HCT116 (cell line): Measurements from ENCODE around the gene CEND1. TPM values are rescaled to one million over a fixed set of nuclear protein-coding genes. Genes with fewer than 3 reads are reported as not detected.

ENCODE experiments used
- ATAC-seq: fragments of 200-7000 bp; cut with Tn5 transposase; 2 replicates; pipeline ENCODE4 v1.9.1; 2020; ENCODE audit warnings: mild to moderate bottlenecking, moderate library complexity
- BruUV-seq: library from RNA; stranded (reverse); fragments of 400-500 nt; replicated peaks from 2 replicates; lab custom pipeline; 2021; lab: Mats Ljungman, UMichigan
- CTCF ChIA-PET: fragments of 300-600 bp; sonication (Branson Sonifier 250); formaldehyde crosslinking; loops from one replicate; lab custom pipeline; 2021; ENCODE audit warnings: antibody characterized with exemption; lab: Charles Lee
- POLR2A ChIA-PET: fragments of 300-600, 350-600 bp; sonication (Branson Sonifier 250); formaldehyde crosslinking; loops from one replicate; lab custom pipeline; 2021; ENCODE audit warnings: antibody characterized with exemption; lab: Charles Lee
- RAD21 ChIA-PET, 2 experiments: fragments of 300-600 bp; sonication (Branson Sonifier 250); formaldehyde crosslinking; loops; one replicate each; lab custom pipeline; 2023; ENCODE audit warnings: low total read pairs in 2 of 2; ENCODE audit not compliant: uncharacterized antibody in 2 of 2, unreplicated experiment in 2 of 2, low non-redundant PET in 1 of 2; lab: Charles Lee
- DNase-seq: peaks from one replicate; pipeline ENCODE4 v3.0.0-alpha.2; 2010; ENCODE audit warnings: low read depth, low spot score
- H2AFZ ChIP-seq: fragments of 200-600 bp; shearing (Covaris generic), sonication (generic); 2 replicates; pipeline ENCODE4 v1.6.1; 2017; ENCODE audit warnings: low read depth, mixed run types, mixed read lengths, antibody characterized with exemption, low read length; ENCODE audit not compliant: poor library complexity, severe bottlenecking
- H3K27ac ChIP-seq: 2 replicates; pipeline ENCODE4 v1.5.1; 2012; ENCODE audit warnings: low read depth, low read length
- H3K27me3 ChIP-seq: fragments of 200-600 bp; sonication (generic); 2 replicates; pipeline ENCODE4 v1.6.1; 2016; ENCODE audit warnings: mixed run types, low read length, mixed read lengths; ENCODE audit not compliant: insufficient read depth
- H3K36me3 ChIP-seq, 2 experiments: fragments of 200-500 bp in 1 of 2; fragments of 200-600 bp in 1 of 2; sonication (Bioruptor generic) in 1 of 2; sonication (generic) in 1 of 2; 2 replicates each; pipeline versions ENCODE4 v1.5.1 to v1.6.1; 2014 to 2016; ENCODE audit warnings: low read length in 2 of 2, inconsistent platforms in 1 of 2, mixed read lengths in 1 of 2, mixed run types in 1 of 2; ENCODE audit not compliant: insufficient read depth in 2 of 2, control insufficient read depth in 1 of 2
- H3K4me1 ChIP-seq, 2 experiments: fragments of 200-600 bp in 1 of 2; sonication (generic) in 1 of 2; 2 replicates each; pipeline versions ENCODE4 v1.5.1 to v1.6.1; 2012 to 2017; ENCODE audit warnings: low read length in 2 of 2, inconsistent platforms in 1 of 2, mild to moderate bottlenecking in 1 of 2, mixed read lengths in 1 of 2, mixed run types in 1 of 2, moderate library complexity in 1 of 2; ENCODE audit not compliant: insufficient read depth in 2 of 2, control insufficient read depth in 1 of 2
- H3K4me2 ChIP-seq: fragments of 200-600 bp; sonication (generic); 2 replicates; pipeline ENCODE4 v1.6.1; 2017; ENCODE audit warnings: mixed run types, low read length, mixed read lengths
- H3K4me3 ChIP-seq, 2 experiments: fragments of 200-600 bp in 1 of 2; sonication (generic) in 1 of 2; replicated peaks in 1 of 2; 2 replicates each; pipeline ENCODE4 v1.5.1; 2011 to 2016; ENCODE audit warnings: low read length in 2 of 2, control low read depth in 1 of 2, low read depth in 1 of 2, mild to moderate bottlenecking in 1 of 2, mixed read lengths in 1 of 2, mixed run types in 1 of 2
- H3K79me2 ChIP-seq: fragments of 200-600 bp; sonication (generic); 2 replicates; pipeline ENCODE4 v1.6.1; 2017; ENCODE audit warnings: mild to moderate bottlenecking, mixed run types, low read length, moderate library complexity, mixed read lengths; ENCODE audit not compliant: insufficient read depth
- H3K9ac ChIP-seq: fragments of 200-600 bp; sonication (generic); 2 replicates; pipeline ENCODE4 v1.6.1; 2016; ENCODE audit warnings: low read length, mixed read lengths
- H3K9me2 ChIP-seq: fragments of 200-600 bp; sonication (generic), shearing (Covaris generic); 2 replicates; pipeline ENCODE4 v1.6.1; 2017; ENCODE audit warnings: mixed run types, mild to moderate bottlenecking, moderate library complexity; ENCODE audit not compliant: insufficient read depth
- H3K9me3 ChIP-seq, 2 experiments: fragments of 200-500 bp in 1 of 2; fragments of 200-600 bp in 1 of 2; sonication (Bioruptor generic) in 1 of 2; sonication (generic) in 1 of 2; 2 replicates each; pipeline ENCODE4 v1.6.1; 2014 to 2017; ENCODE audit warnings: low read length in 2 of 2, mixed read lengths in 2 of 2, inconsistent platforms in 1 of 2, low read depth in 1 of 2, mild to moderate bottlenecking in 1 of 2, mixed run types in 1 of 2, moderate library complexity in 1 of 2; ENCODE audit not compliant: control insufficient read depth in 1 of 2, insufficient read depth in 1 of 2
- H4K20me1 ChIP-seq: fragments of 200-600 bp; sonication (generic), shearing (Covaris generic); 2 replicates; pipeline ENCODE4 v1.6.1; 2017; ENCODE audit warnings: mixed run types, mild to moderate bottlenecking, moderate library complexity; ENCODE audit not compliant: insufficient read depth
- CBX3 ChIP-seq: IDR thresholded peaks from 2 replicates; pipeline ENCODE4 v1.6.1; 2012; ENCODE audit warnings: low read depth
- CEBPB ChIP-seq: IDR thresholded peaks from 2 replicates; pipeline ENCODE4 v1.6.1; 2012; ENCODE audit warnings: low read depth
- CTCF ChIP-seq, 3 experiments: fragments of 200-600 bp in 1 of 3; sonication (generic) in 1 of 3; IDR thresholded peaks in 2 of 3; conservative IDR thresholded peaks in 1 of 3; 2 replicates each; pipeline ENCODE4 v1.5.1; 2012 to 2017; ENCODE audit warnings: low read depth in 2 of 3, low read length in 2 of 3, antibody characterized with exemption in 1 of 3, borderline replicate concordance in 1 of 3, control low read depth in 1 of 3, mild to moderate bottlenecking in 1 of 3, mixed read lengths in 1 of 3, mixed run types in 1 of 3, moderate library complexity in 1 of 3; ENCODE audit not compliant: insufficient read depth in 1 of 3
- ELF1 ChIP-seq: IDR thresholded peaks from 2 replicates; pipeline ENCODE4 v1.6.1; 2012; ENCODE audit warnings: low read depth, borderline replicate concordance
- EZH2 ChIP-seq: fragments of 200-600 bp; sonication (generic); IDR thresholded peaks from 2 replicates; pipeline ENCODE4 v1.6.1; 2017; ENCODE audit warnings: antibody characterized with exemption, mixed run types
- FOSL1 ChIP-seq: IDR thresholded peaks from 2 replicates; pipeline ENCODE4 v1.6.1; 2012; ENCODE audit warnings: low read depth
- JUND ChIP-seq: IDR thresholded peaks from 2 replicates; pipeline ENCODE4 v1.6.1; 2012
- MAX ChIP-seq: IDR thresholded peaks from 2 replicates; pipeline ENCODE4 v1.6.1; 2012
- POLR2AphosphoS5 ChIP-seq: IDR thresholded peaks from 2 replicates; pipeline ENCODE4 v1.6.1; 2011; ENCODE audit warnings: mild to moderate bottlenecking, low read depth, low read length, moderate library complexity
- REST ChIP-seq: IDR thresholded peaks from 2 replicates; pipeline ENCODE4 v1.6.1; 2012; ENCODE audit warnings: low read depth
- SIN3A ChIP-seq: IDR thresholded peaks from 2 replicates; pipeline ENCODE4 v1.6.1; 2012; ENCODE audit warnings: low read depth
- SP1 ChIP-seq: IDR thresholded peaks from 2 replicates; pipeline ENCODE4 v1.6.1; 2012; ENCODE audit warnings: low read depth
- ZBTB33 ChIP-seq: IDR thresholded peaks from 2 replicates; pipeline ENCODE4 v1.6.1; 2011; ENCODE audit warnings: mild to moderate bottlenecking, low read length, moderate library complexity; ENCODE audit not compliant: insufficient replicate concordance; ENCODE audit errors: extremely low read depth
- ZFX ChIP-seq: fragments of 450-650 bp; IDR thresholded peaks from 2 replicates; pipeline ENCODE4 v1.6.1; 2017
- intact Hi-C: fragments of 100-400 bp; cut with micrococcal nuclease; formaldehyde crosslinking; loops from 2 replicates; pipeline ENCODE4 v1.10.0; 2022
- total RNA-seq: library from RNA; stranded (reverse); gene quantifications from one replicate; pipeline ENCODE4 v1.2.1, GENCODE V29; 2021; ENCODE audit not compliant: unreplicated experiment

Gene CEND1
- total RNA-seq, 1 experiment from 2014 or later, result 0.27 TPM

- no TSS peak for BruUV-seq
- no peak for ATAC-seq
These were observed 47.2 kb downstream of the CEND1 start for GRCh38 chr11:742571-743201.

More at GRCh38 chr11:742571-743201, 47.2 kb downstream of the CEND1 start:
- Histone ChIP-seq H2AFZ (no peak overlapping the region), H4K20me1 (no peaks in the 10 kb centered on the region), H3K9me3 (no peaks in the 10 kb centered on the region), H3K9me2 (no peaks in the 10 kb centered on the region), H3K4me1 (peaks cover 17 to 46% of the 10 kb centered on the region in 2 experiments), H3K79me2 (peaks cover 4% of the 10 kb centered on the region), H3K4me2 (peak overlapping the region; percentile 34), H3K27ac (no peak overlapping the region)
- CTCF ChIA-PET, result no interaction called here
- RAD21 ChIA-PET, result no interaction called here
- intact Hi-C loops, result no loop called here
- POLR2A ChIA-PET, result interaction anchor here (0.8 kb wide), 1 partner anchor 77 kb away, joined by 3 read pairs; no protein-coding TSS in a partner anchor
- TF ChIP-seq CEBPB (no peak), EZH2 (no peak), ZFX (no peak), MAX (no peak), SP1 (no peak), ZBTB33 (no peak), CTCF (IDR thresholded peaks at IDR 0.05 in 2 of 3, conservative IDR thresholded peaks at IDR 0.05 in 1 of 3; ENCODE audit: borderline replicate concordance in 1 of 3, insufficient read depth in 1 of 3, low read depth in 2 of 3, low read length in 2 of 3) (no peak), CBX3 (no peak), SIN3A (no peak), POLR2AphosphoS5 (no peak), ELF1 (no peak), FOSL1 (no peak), JUND (no peak), REST (no peak)
- TF ChIP-seq, all 23 proteins: peak for 0
- DNase-seq, result no peak
- Histone ChIP-seq H3K4me3 (no peak overlapping the region), H3K27me3 (no peaks in the 10 kb centered on the region), H3K9ac (no peak overlapping the region), H3K36me3 (no peaks in the 10 kb centered on the region)
